IMR-90 (cell line): ENCODE measurements around the gene ARHGEF4. TPM values are rescaled to one million over a fixed set of nuclear protein-coding genes. Genes with fewer than 3 reads are reported as not detected.

Source experiments
- ATAC-seq: fragments of 200-7000 bp; cut with Tn5 transposase; 2 replicates; pipeline ENCODE4 v1.9.1; 2020; ENCODE audit warnings: low read depth, mild to moderate bottlenecking, moderate library complexity
- BruUV-seq: library from RNA; stranded (reverse); fragments of 400-500 nt; replicated peaks from 2 replicates; lab custom pipeline; 2021; lab: Mats Ljungman, UMichigan
- CTCF ChIA-PET: fragments of 300-600 bp; formaldehyde crosslinking; extraction: SDS; loops from one replicate; lab custom pipeline; 2021; ENCODE audit warnings: antibody characterized with exemption; lab: Yijun Ruan, JAX
- POLR2A ChIA-PET: fragments of 300-600 bp; sonication (Branson Sonifier 250); formaldehyde crosslinking; loops from one replicate; lab custom pipeline; 2022; ENCODE audit warnings: antibody characterized with exemption; ENCODE audit not compliant: unreplicated experiment; lab: Charles Lee
- DNase-seq: peaks from one replicate; pipeline ENCODE4 v3.0.0; 2013
- H2AFZ ChIP-seq: replicated peaks from 2 replicates; pipeline ENCODE3; 2013; ENCODE audit warnings: low read length, mild to moderate bottlenecking; ENCODE audit not compliant: poor library complexity
- H2AK5ac ChIP-seq: 2 replicates; pipeline ENCODE4 v1.6.1; 2013; ENCODE audit warnings: low read depth, low read length, inconsistent platforms
- H2AK9ac ChIP-seq: replicated peaks from 2 replicates; pipeline ENCODE3; 2013; ENCODE audit warnings: mild to moderate bottlenecking, low read depth, low read length, moderate library complexity; ENCODE audit not compliant: poor library complexity
- H2BK120ac ChIP-seq: 2 replicates; pipeline ENCODE4 v1.6.1; 2013; ENCODE audit warnings: low read depth, low read length, inconsistent platforms
- H2BK15ac ChIP-seq: 3 replicates; pipeline ENCODE4 v1.6.1; 2013; ENCODE audit warnings: low read depth, low read length, inconsistent platforms
- H2BK20ac ChIP-seq: 2 replicates; pipeline ENCODE4 v1.6.1; 2013; ENCODE audit warnings: low read depth, mild to moderate bottlenecking, inconsistent platforms, low read length, moderate library complexity
- H2BK5ac ChIP-seq: 2 replicates; pipeline ENCODE4 v1.6.1; 2013; ENCODE audit warnings: mild to moderate bottlenecking, low read depth, low read length, inconsistent platforms; ENCODE audit not compliant: poor library complexity, severe bottlenecking
- H3K14ac ChIP-seq: replicated peaks from 2 replicates; pipeline ENCODE4 v1.6.1; 2013; ENCODE audit warnings: low read depth, low read length, inconsistent platforms
- H3K18ac ChIP-seq: 2 replicates; pipeline ENCODE4 v1.6.1; 2013; ENCODE audit warnings: low read depth, low read length, control low read depth
- H3K23ac ChIP-seq: 2 replicates; pipeline ENCODE4 v1.6.1; 2013; ENCODE audit warnings: low read depth, low read length, inconsistent platforms
- H3K27ac ChIP-seq: 2 replicates; pipeline ENCODE4 v1.5.1; 2013; ENCODE audit warnings: mild to moderate bottlenecking, control low read depth, low read length; ENCODE audit not compliant: insufficient read depth
- H3K27me3 ChIP-seq: 2 replicates; pipeline ENCODE4 v1.6.1; 2013; ENCODE audit warnings: low read length; ENCODE audit not compliant: control insufficient read depth, insufficient read depth
- H3K36me3 ChIP-seq: 2 replicates; pipeline ENCODE4 v1.6.1; 2013; ENCODE audit warnings: low read length, mixed read lengths; ENCODE audit not compliant: control insufficient read depth, insufficient read depth
- H3K4ac ChIP-seq: 2 replicates; pipeline ENCODE4 v1.6.1; 2013; ENCODE audit warnings: low read depth, low read length, inconsistent platforms
- H3K4me1 ChIP-seq: 2 replicates; pipeline ENCODE4 v1.6.1; 2013; ENCODE audit warnings: low read length, mixed read lengths; ENCODE audit not compliant: control insufficient read depth, insufficient read depth
- H3K4me2 ChIP-seq: 2 replicates; pipeline ENCODE4 v1.6.1; 2013; ENCODE audit warnings: low read depth, mild to moderate bottlenecking, control low read depth, low read length, moderate library complexity
- H3K4me3 ChIP-seq: 2 replicates; pipeline ENCODE4 v1.5.1; 2013; ENCODE audit warnings: low read depth, mild to moderate bottlenecking, control low read depth, low read length, moderate library complexity; ENCODE audit not compliant: insufficient read depth
- H3K56ac ChIP-seq: 2 replicates; pipeline ENCODE4 v1.6.1; 2013; ENCODE audit warnings: low read length, inconsistent platforms; ENCODE audit not compliant: insufficient read depth; ENCODE audit errors: extremely low read depth
- H3K79me1 ChIP-seq, 2 experiments: 2 replicates each; pipeline ENCODE4 v1.6.1; 2013; ENCODE audit warnings: low read length in 2 of 2, inconsistent platforms in 1 of 2, low read depth in 1 of 2
- H3K9ac ChIP-seq: 2 replicates; pipeline ENCODE4 v1.6.1; 2013; ENCODE audit warnings: low read depth, low read length, control low read depth
- H3K9me1 ChIP-seq: 2 replicates; pipeline ENCODE4 v1.6.1; 2013; ENCODE audit warnings: low read length, inconsistent platforms; ENCODE audit not compliant: insufficient read depth
- H3K9me3 ChIP-seq: 2 replicates; pipeline ENCODE4 v1.6.1; 2013; ENCODE audit warnings: low read length; ENCODE audit not compliant: control insufficient read depth, insufficient read depth
- H4K20me1 ChIP-seq: 2 replicates; pipeline ENCODE4 v1.6.1; 2013; ENCODE audit warnings: low read length, inconsistent platforms; ENCODE audit not compliant: insufficient read depth
- H4K5ac ChIP-seq: 2 replicates; pipeline ENCODE4 v1.6.1; 2013; ENCODE audit warnings: mild to moderate bottlenecking, low read depth, low read length, control low read depth
- H4K8ac ChIP-seq, 2 experiments: 2 replicates each; pipeline ENCODE4 v1.6.1; 2013; ENCODE audit warnings: low read depth in 2 of 2, low read length in 2 of 2, control low read depth in 1 of 2, inconsistent platforms in 1 of 2
- H4K91ac ChIP-seq: 2 replicates; pipeline ENCODE4 v1.6.1; 2013; ENCODE audit warnings: low read depth, low read length, inconsistent platforms; ENCODE audit not compliant: insufficient read depth
- BHLHE40 ChIP-seq: fragments of 150-350 bp; IDR thresholded peaks from 2 replicates; pipeline ENCODE4 v1.6.1; 2016; ENCODE audit warnings: mild to moderate bottlenecking, low read depth, low read length
- CHD1 ChIP-seq: IDR thresholded peaks from 2 replicates; pipeline ENCODE4 v1.6.1; 2012; ENCODE audit warnings: low read depth, low read length, improper control_type of control experiment
- CTCF ChIP-seq: conservative IDR thresholded peaks from 2 replicates; pipeline ENCODE4 v1.5.1; 2012; ENCODE audit warnings: mild to moderate bottlenecking, low read depth, low read length, improper control_type of control experiment
- ELK1 ChIP-seq: fragments of 150-350 bp; IDR thresholded peaks from 2 replicates; pipeline ENCODE4 v1.6.1; 2016; ENCODE audit warnings: low read depth, mild to moderate bottlenecking, low read length, moderate library complexity, borderline replicate concordance
- FOS ChIP-seq: fragments of 150-350 bp; IDR thresholded peaks from 2 replicates; pipeline ENCODE4 v1.6.1; 2016; ENCODE audit warnings: low read depth, low read length
- MAFK ChIP-seq: IDR thresholded peaks from 2 replicates; pipeline ENCODE4 v1.6.1; 2012; ENCODE audit warnings: low read depth, low read length, improper control_type of control experiment
- MAZ ChIP-seq: IDR thresholded peaks from 2 replicates; pipeline ENCODE4 v1.6.1; 2012; ENCODE audit warnings: low read depth, mild to moderate bottlenecking, low read length, improper control_type of control experiment, moderate library complexity, borderline replicate concordance
- MXI1 ChIP-seq: IDR thresholded peaks from 2 replicates; pipeline ENCODE4 v1.6.1; 2012; ENCODE audit warnings: low read depth, mild to moderate bottlenecking, low read length, moderate library complexity, borderline replicate concordance
- NFE2L2 ChIP-seq: fragments of 150-350 bp; IDR thresholded peaks from 2 replicates; pipeline ENCODE4 v1.6.1; 2016; ENCODE audit warnings: low read depth, mild to moderate bottlenecking, low read length
- POLR2A ChIP-seq: IDR thresholded peaks from 2 replicates; pipeline ENCODE4 v1.6.1; 2012; ENCODE audit warnings: mild to moderate bottlenecking, low read depth, low read length
- RAD21 ChIP-seq: IDR thresholded peaks from 2 replicates; pipeline ENCODE4 v1.6.1; 2012; ENCODE audit warnings: low read length, improper control_type of control experiment
- RFX5 ChIP-seq: IDR thresholded peaks from 2 replicates; pipeline ENCODE4 v1.8.0; 2012; ENCODE audit warnings: low read depth, mild to moderate bottlenecking, low read length, moderate library complexity
- SMC3 ChIP-seq: fragments of 150-350 bp; IDR thresholded peaks from 2 replicates; pipeline ENCODE4 v1.6.1; 2016; ENCODE audit warnings: low read depth, mild to moderate bottlenecking, antibody characterized with exemption, low read length, moderate library complexity
- USF2 ChIP-seq: fragments of 150-350 bp; IDR thresholded peaks from 2 replicates; pipeline ENCODE4 v1.6.1; 2017; ENCODE audit warnings: mild to moderate bottlenecking, antibody characterized with exemption, low read length, low read depth
- WGBS, 2 experiments: methylation state at CpG; one replicate each; pipeline versions ENCODE4 v1.1.5 to v1.1.7; 2013; ENCODE audit warnings: missing lambda C conversion rate in 2 of 2; ENCODE audit not compliant: insufficient read length in 1 of 2; ENCODE audit errors: extremely low coverage in 2 of 2; 5-methylcytosine and 5-hydroxymethylcytosine counted together
- dilution Hi-C: fragments of 300-500 bp; cut with HindIII; formaldehyde crosslinking; loops from one replicate; pipeline ENCODE4 v1.14.3; 2018; ENCODE audit warnings: low sequenced_read_pairs; ENCODE audit not compliant: unreplicated experiment
- in situ Hi-C: fragments of 300-500 bp; cut with MboI; formaldehyde crosslinking; loops from 3 replicates; pipeline ENCODE4 v1.14.3; 2019; ENCODE audit warnings: low sequenced_read_pairs, inconsistent platforms, mixed read lengths
- intact Hi-C: fragments of 100-400 bp; cut with micrococcal nuclease; formaldehyde crosslinking; loops from 2 replicates; pipeline ENCODE4 v1.10.0; 2022
- polyA plus RNA-seq, 3 experiments: library from polyadenylated mRNA; depleted of rRNA; stranded (reverse); fragments of >200 nt; gene quantifications; 2 replicates each; pipeline ENCODE4 v1.2.3, GENCODE V29; 2012; ENCODE audit warnings: low replicate concordance in 1 of 3
- total RNA-seq: library from RNA; depleted of rRNA; stranded (reverse); fragments of >200 nt; gene quantifications from 2 replicates; pipeline ENCODE4 v1.2.3, GENCODE V29; 2012

ARHGEF4 gene
- total and polyA plus RNA-seq, 2 of the 4 experiments (the other 2 are of a cell fraction) = 2.7 to 5.0 TPM

- Histone ChIP-seq H2BK20ac (no peak within 1 kb of the TSS), H3K23ac (peak within 1 kb of the TSS; percentile 21; the same call in 1 of the 2 replicates), H3K4ac (peak within 1 kb of the TSS; percentile 38), H3K4me1 (no peaks in the 10 kb centered on the region), H3K18ac (peak within 1 kb of the TSS; percentile 31; the same call in 1 of the 2 replicates), H3K36me3 (peaks cover 5% of the 10 kb centered on the region), H3K79me1 (peaks cover 5% of the 10 kb centered on the region in 2 experiments; a peak in 3 of 4 replicates), H2BK5ac (peak within 1 kb of the TSS; percentile 90), H3K27me3 (no peaks in the 10 kb centered on the region), H3K9me3 (no peaks in the 10 kb centered on the region), H4K5ac (peak within 1 kb of the TSS; percentile 76), H2AK5ac (no peak within 1 kb of the TSS), H3K56ac (peak within 1 kb of the TSS; percentile 82), H2AK9ac (peak within 1 kb of the TSS; percentile 31), H4K91ac (peak within 1 kb of the TSS; percentile 86), H3K4me3 (peak within 1 kb of the TSS; percentile 89), H3K9me1 (no peaks in the 10 kb centered on the region; the same call in 1 of the 2 replicates), H4K20me1 (peaks cover 30% of the 10 kb centered on the region), H3K27ac (peak within 1 kb of the TSS; percentile 96), H2BK120ac (peak within 1 kb of the TSS; percentile 23; the same call in 1 of the 2 replicates), H2AFZ (peak within 1 kb of the TSS; percentile 91), H3K4me2 (peak within 1 kb of the TSS; percentile 98), H2BK15ac (no peak within 1 kb of the TSS), H3K14ac (peak within 1 kb of the TSS; percentile 58), H3K9ac (peak within 1 kb of the TSS; percentile 99), H4K8ac (peak within 1 kb of the TSS; percentile 89 to 99)
- dilution Hi-C loops (no loop called here), intact Hi-C loops (loop anchor here (5.0 to 10.0 kb wide), 2 partner anchors 36 to 298 kb away; no protein-coding TSS in a partner anchor), in situ Hi-C loops (no loop called here)
- WGBS, 2 experiments = 1% methylated on average over 29 of the region's 107 CpGs; no CpG with 5 or more reads in 1 of the 2 experiments
- CTCF ChIA-PET = interaction anchor here (0.5 to 0.8 kb wide), 2 partner anchors 12 to 16 kb away, joined by 3 read pairs; no protein-coding TSS in a partner anchor
- POLR2A ChIA-PET = interaction anchor here (1.2 kb wide), 1 partner anchor 18 kb away, joined by 6 read pairs; no protein-coding TSS in a partner anchor
- ATAC-seq (peak; percentile 91), DNase-seq (peak; percentile 88)
- no TSS peak for BruUV-seq
- TF ChIP-seq FOS (no peak), USF2 (peak; percentile 97), RAD21 (no peak), MAFK (no peak), NFE2L2 (no peak), ELK1 (no peak), BHLHE40 (peak; percentile 99), MAZ (peak; percentile 12; the same call in 1 of the 2 replicates), POLR2A (peak; percentile 93), CHD1 (peak; percentile 4; the same call in 1 of the 2 replicates), SMC3 (no peak), CTCF (no peak), MXI1 (0 out of 2 replicates have a peak, but pooled peaks have one; percentile 49), RFX5 (no peak)
Observed at GRCh38 chr2:131093006-131093695, 256.4 kb downstream of the ARHGEF4 start, which contains the start of gene FAM168B. Gene FAM168B, minus strand, starts transcription at chr2:131093460. Its CDS starts 10,814 bp downstream, at chr2:131082646.
